Lower lobe of right lung (tissue), 2 donors: ENCODE measurements around the gene SPOPL. TPM values are rescaled to one million over a fixed set of nuclear protein-coding genes. Genes with fewer than 3 reads are reported as not detected.

ENCODE experiments used
- ATAC-seq, 2 donors: fragments of 200-7000 bp; cut with Tn5 transposase; one replicate each; pipeline ENCODE4 v1.9.1; 2020 to 2022; ENCODE audit warnings: mild to moderate bottlenecking in 2 of 2, moderate library complexity in 2 of 2
- DNase-seq: peaks from one replicate; pipeline ENCODE4 v3.0.0-alpha.2; 2020
- H3K27ac ChIP-seq: fragments of 200-600 bp; one replicate; pipeline ENCODE4 v1.8.0; 2022
- H3K27me3 ChIP-seq: fragments of 200-600 bp; one replicate; pipeline ENCODE4 v1.8.0; 2022; ENCODE audit warnings: low read depth
- H3K36me3 ChIP-seq: fragments of 200-600 bp; one replicate; pipeline ENCODE4 v1.8.0; 2022; ENCODE audit warnings: mild to moderate bottlenecking
- H3K4me1 ChIP-seq: fragments of 200-600 bp; one replicate; pipeline ENCODE4 v1.8.0; 2022
- H3K4me3 ChIP-seq: fragments of 200-600 bp; one replicate; pipeline ENCODE4 v1.8.0; 2022; ENCODE audit warnings: mild to moderate bottlenecking
- H3K9me3 ChIP-seq: fragments of 200-600 bp; one replicate; pipeline ENCODE4 v1.8.0; 2022
- CTCF ChIP-seq: fragments of 200-600 bp; IDR thresholded peaks from one replicate; pipeline ENCODE4 v1.8.0; 2022; ENCODE audit warnings: antibody characterized with exemption, mild to moderate bottlenecking
- intact Hi-C: fragments of 100-400 bp; cut with DNase I; formaldehyde crosslinking; loops from one replicate; pipeline ENCODE4 v1.11.0; 2022
- total RNA-seq: library from RNA; stranded (reverse); fragmentation: NEBNext Ultra II Directional; extraction: Animal tissue kit (Norgen Biotek cat#: 25700); gene quantifications from one replicate; pipeline ENCODE4 v1.2.1, GENCODE V29; 2021
- donor health status: DM: no; HTN: yes; CAD: no; lungs with severe emphysema.

The SPOPL gene
- total RNA-seq, 1 donor from 2014 or later, result 34.2 TPM

DNA sequence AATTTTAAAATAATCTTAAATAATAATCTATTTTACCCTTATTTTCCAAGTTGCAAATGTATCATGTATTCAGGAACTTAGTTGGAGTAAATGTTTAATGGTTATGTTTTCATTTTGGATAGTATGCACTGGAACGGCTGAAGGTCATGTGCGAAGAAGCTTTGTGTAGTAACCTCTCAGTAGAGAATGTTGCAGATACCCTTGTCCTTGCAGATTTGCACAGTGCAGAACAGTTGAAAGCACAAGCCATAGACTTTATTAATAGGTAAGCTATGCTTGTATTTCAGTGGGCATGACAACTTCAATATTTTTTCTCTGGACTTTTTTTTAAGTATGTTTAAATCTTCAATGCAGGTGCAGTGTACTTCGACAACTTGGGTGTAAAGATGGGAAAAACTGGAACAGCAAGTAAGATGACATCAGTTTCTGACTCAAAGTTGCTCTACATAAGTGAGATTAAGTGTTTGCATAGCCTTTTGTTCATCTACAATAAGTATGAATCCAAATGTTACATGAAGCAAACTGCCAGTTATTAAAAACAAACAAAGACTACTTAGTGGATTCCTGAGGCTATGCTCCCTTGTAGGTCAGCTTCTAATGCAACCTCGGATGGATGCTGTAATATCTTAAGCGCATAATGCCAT, 63.1 kb downstream of the SPOPL start:
- no peak for TF ChIP-seq CTCF
- DNase-seq (no peak), ATAC-seq (peak; percentile 59 to 82)
- Histone ChIP-seq H3K4me1 (no peaks in the 10 kb centered on the region), H3K27ac (no peak overlapping the region), H3K36me3 (peaks cover 51% of the 10 kb centered on the region), H3K4me3 (no peak overlapping the region), H3K27me3 (no peaks in the 10 kb centered on the region), H3K9me3 (no peaks in the 10 kb centered on the region)
- intact Hi-C loops, result no loop called here

DNA sequence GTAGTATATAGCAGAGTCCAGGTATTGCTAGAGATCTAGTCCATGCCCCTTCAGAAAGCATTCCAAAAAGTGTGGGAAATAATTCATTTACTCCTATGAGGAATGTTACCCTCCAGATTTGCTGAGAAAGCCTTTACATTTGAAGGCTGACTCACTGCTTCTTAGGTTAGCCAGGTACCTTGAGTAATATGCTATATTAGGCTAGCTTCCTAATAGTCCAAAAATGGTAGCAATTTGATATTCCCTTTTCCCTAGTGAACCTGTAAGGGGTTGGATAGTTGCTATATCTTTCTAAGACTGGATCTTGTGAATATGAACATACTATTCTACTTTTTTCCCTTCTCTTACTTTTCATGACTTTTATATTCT, 63.6 kb downstream of the SPOPL start:
- no peak overlapping the region for H3K4me3 ChIP-seq
- no peaks in the 10 kb centered on the region for H3K9me3 ChIP-seq
- ATAC-seq, result peak in 1 of 2 donors; percentile 66
- no peaks in the 10 kb centered on the region for H3K4me1 ChIP-seq
- H3K27me3 ChIP-seq, result no peaks in the 10 kb centered on the region
- peaks cover 53% of the 10 kb centered on the region for H3K36me3 ChIP-seq
- no peak for DNase-seq
- no peak for TF ChIP-seq CTCF
- intact Hi-C loops, result no loop called here
- no peak overlapping the region for H3K27ac ChIP-seq

GRCh38 chr2:138572318-138572717, 70.7 kb downstream of the SPOPL start:
- no peaks in the 10 kb centered on the region for H3K27me3 ChIP-seq
- no peak for TF ChIP-seq CTCF
- H3K9me3 ChIP-seq, result no peaks in the 10 kb centered on the region
- H3K36me3 ChIP-seq, result peaks cover 29% of the 10 kb centered on the region
- no peak overlapping the region for H3K4me3 ChIP-seq
- H3K4me1 ChIP-seq, result no peaks in the 10 kb centered on the region
- peak in 1 of 2 donors; percentile 52 for ATAC-seq
- H3K27ac ChIP-seq, result no peak overlapping the region
- intact Hi-C loops, result no loop called here
- DNase-seq, result no peak

DNA sequence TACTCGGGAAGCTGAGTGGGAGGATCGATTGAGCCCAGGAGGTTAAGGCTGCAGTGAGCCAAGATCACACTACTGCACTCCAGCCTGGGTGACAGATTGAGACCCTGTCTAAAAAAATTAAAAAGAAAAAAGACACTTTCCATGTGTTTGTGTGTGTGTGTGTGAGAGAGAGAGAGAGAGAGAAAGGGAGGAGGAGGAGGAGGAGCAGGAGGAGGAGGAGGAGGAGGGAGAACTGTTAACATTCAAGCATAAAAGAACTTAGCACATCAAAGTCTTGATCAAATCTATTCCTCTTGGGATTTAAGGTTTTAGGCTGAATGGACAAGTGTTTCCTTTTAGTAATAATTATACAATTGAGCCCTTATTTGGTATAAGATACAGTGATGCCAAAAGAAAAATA, 75.5 kb downstream of the SPOPL start:
- ATAC-seq, result no peak
- Histone ChIP-seq H3K27ac (no peak overlapping the region), H3K4me1 (no peaks in the 10 kb centered on the region), H3K27me3 (no peaks in the 10 kb centered on the region), H3K36me3 (peaks cover 3% of the 10 kb centered on the region), H3K9me3 (peaks cover 7% of the 10 kb centered on the region), H3K4me3 (no peak overlapping the region)
- no peak for DNase-seq
- intact Hi-C loops, result no loop called here
- no peak for TF ChIP-seq CTCF

GRCh38 chr2:138579556-138579955, 78.0 kb downstream of the SPOPL start:
- Histone ChIP-seq H3K36me3 (no peaks in the 10 kb centered on the region), H3K27ac (no peak overlapping the region), H3K4me1 (no peaks in the 10 kb centered on the region), H3K27me3 (no peaks in the 10 kb centered on the region), H3K4me3 (no peak overlapping the region), H3K9me3 (peaks cover 7% of the 10 kb centered on the region)
- no peak for ATAC-seq
- DNase-seq, result no peak
- TF ChIP-seq CTCF, result no peak
- intact Hi-C loops, result no loop called here
